Measurements from ENCODE around the gene SH2D5.

Gene SH2D5

DNA sequence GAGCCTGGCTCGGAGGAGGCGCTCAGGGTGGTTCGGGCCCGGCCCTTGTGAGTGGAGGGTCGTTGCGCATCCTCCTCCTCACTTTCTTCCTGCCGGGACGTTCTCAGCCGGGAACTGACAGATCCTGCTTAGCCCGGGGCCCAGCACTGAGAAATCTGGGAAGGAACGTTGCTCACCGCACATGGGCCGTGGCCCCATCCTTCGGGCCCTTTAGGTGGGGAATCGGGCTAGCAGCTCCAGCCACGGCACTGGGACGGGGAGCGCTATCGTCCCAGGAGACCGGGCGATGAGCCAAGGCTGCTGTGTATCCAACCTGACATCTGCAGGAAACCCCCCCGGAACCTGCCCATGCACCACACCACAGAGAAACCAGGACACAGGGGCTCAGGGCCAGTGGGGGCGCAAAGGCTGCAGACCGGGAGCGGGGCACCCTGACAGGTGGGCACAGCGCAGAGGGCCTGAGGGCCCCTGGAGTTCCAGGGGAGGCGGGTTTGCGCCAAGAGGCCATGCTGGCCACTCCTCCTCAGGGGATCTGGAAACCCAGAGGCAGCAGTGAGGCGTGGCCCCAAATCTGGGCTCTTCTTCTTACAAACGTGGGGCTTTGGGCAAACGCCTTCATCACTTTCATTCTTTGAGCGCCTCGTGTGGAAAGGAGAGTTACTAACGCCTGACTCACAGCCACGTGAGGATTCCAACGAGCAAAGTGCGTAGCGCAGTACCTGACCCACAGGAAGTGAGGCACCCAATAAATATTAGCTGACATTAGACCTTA, at the start of gene SH2D5:
SH2D5 (minus strand) TSS at position 116 of the 772 bp plus-strand sequence. CDS start 4,659 bp downstream, outside the sequence.
- peak within 1 kb of the TSS; percentile 71 for H3K4me3 ChIP-seq (ENCODE audit: low read depth, low read length)

DNA sequence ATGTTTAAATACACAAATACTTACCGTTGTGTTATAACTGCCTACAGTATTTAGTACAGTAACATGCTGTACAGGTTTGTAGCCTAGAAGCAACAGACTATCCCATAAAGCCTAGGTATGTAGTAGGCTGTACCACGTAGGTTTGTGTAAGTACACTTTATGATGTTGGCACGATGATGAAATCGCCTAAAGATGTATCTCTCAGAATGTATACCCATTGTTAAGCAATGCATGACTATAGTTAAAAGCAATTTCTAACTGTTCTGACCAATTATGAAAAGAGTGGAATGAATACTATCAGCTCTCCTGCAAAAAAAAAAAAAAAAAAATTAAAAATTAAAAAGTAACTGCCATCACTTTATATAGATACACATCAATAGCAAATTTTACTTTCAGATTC, 43.2 kb upstream of the SH2D5 start:
- Histone ChIP-seq H3K4me1 (ENCODE audit: control insufficient read depth, insufficient read depth, low read length) (no peaks in the 10 kb centered on the region), H3K27me3 (ENCODE audit: control insufficient read depth, insufficient read depth, low read length) (no peaks in the 10 kb centered on the region), H3K27ac (ENCODE audit: low read depth, low read length) (no peak overlapping the region), H3K4me3 (ENCODE audit: low read depth, low read length) (no peak overlapping the region), H3K9ac (ENCODE audit: low read depth, low read length) (no peak overlapping the region), H3K9me3 (ENCODE audit: control insufficient read depth, insufficient read depth, low read length) (no peaks in the 10 kb centered on the region), H3K36me3 (ENCODE audit: control insufficient read depth, insufficient read depth, low read length) (peaks cover 95% of the 10 kb centered on the region)

More for the DNA sequence above, at the start of gene SH2D5:
- Histone ChIP-seq H3K9ac (ENCODE audit: low read depth, low read length) (no peak within 1 kb of the TSS), H3K27me3 (ENCODE audit: control insufficient read depth, insufficient read depth, low read length) (peaks cover 49% of the 10 kb centered on the region), H3K27ac (ENCODE audit: low read depth, low read length) (peak within 1 kb of the TSS; percentile 6), H3K36me3 (ENCODE audit: control insufficient read depth, insufficient read depth, low read length) (peaks cover 4% of the 10 kb centered on the region; the same call in 1 of the 2 replicates), H3K4me1 (ENCODE audit: control insufficient read depth, insufficient read depth, low read length) (peaks cover 26% of the 10 kb centered on the region), H3K9me3 (ENCODE audit: control insufficient read depth, insufficient read depth, low read length) (no peaks in the 10 kb centered on the region)

DNA sequence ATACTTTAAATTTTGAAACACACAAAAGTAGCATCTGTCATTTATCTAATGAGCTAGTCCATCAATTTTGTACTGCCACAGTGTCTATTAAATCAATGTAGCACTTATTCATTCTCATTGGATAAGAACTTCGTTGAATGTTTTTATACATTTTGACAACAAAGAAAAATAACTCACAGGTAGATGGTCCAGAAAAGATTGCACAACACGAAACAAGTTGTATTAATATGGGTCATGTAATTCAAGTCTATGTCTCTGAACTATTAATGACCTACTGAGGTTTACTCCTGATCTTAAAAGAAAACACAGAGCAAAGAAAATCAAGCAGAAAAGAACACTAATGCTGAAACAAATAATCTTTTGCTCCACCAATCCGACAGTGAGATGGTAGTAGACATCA, 39.3 kb upstream of the SH2D5 start:
- Histone ChIP-seq H3K9me3 (ENCODE audit: control insufficient read depth, insufficient read depth, low read length) (no peaks in the 10 kb centered on the region), H3K36me3 (ENCODE audit: control insufficient read depth, insufficient read depth, low read length) (peaks cover 99% of the 10 kb centered on the region), H3K27ac (ENCODE audit: low read depth, low read length) (no peak overlapping the region), H3K4me3 (ENCODE audit: low read depth, low read length) (no peak overlapping the region), H3K9ac (ENCODE audit: low read depth, low read length) (no peak overlapping the region), H3K27me3 (ENCODE audit: control insufficient read depth, insufficient read depth, low read length) (no peaks in the 10 kb centered on the region), H3K4me1 (ENCODE audit: control insufficient read depth, insufficient read depth, low read length) (no peaks in the 10 kb centered on the region)

DNA sequence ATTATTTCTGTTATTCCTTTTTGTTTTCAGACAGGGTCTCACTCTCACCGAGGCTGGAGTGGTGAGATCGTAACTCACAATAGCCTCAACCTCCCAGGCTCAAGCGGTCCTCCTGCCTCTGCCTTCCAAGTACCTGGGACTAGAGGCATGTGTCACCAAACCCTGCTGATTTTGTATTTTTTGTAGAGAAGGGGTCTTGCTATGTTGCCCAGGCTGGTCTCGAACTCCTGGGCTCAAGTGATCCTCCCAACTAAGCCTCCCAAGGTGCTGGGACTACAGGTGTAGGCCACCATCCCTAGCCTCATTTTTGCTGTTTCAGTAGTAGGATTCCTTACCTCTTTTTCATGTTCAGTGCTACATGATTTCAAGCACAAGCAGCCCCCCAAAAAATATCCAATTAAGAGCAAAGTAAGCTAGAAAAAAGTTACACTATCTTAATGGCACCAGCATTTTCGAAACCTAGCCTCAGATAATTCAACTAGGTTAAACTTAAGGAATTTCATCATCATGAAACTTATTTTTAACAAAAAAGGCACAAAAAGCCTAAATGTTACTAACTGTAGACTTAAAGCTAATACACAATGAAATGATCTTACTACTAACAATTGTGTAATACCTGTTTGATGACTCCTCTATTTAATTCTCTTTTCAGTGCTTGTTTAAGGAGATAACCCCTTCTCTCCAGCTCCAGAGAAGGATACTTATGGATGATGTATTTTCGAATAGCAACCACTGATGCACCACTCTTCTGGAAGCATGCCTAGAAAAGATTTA, 38.0 kb upstream of the SH2D5 start:
- H3K9me3 ChIP-seq (ENCODE audit: control insufficient read depth, insufficient read depth, low read length) = no peaks in the 10 kb centered on the region
- H3K4me3 ChIP-seq (ENCODE audit: low read depth, low read length) = no peak overlapping the region
- H3K4me1 ChIP-seq (ENCODE audit: control insufficient read depth, insufficient read depth, low read length) = no peaks in the 10 kb centered on the region
- H3K27me3 ChIP-seq (ENCODE audit: control insufficient read depth, insufficient read depth, low read length) = no peaks in the 10 kb centered on the region
- peaks cover 99% of the 10 kb centered on the region for H3K36me3 ChIP-seq (ENCODE audit: control insufficient read depth, insufficient read depth, low read length)
- H3K9ac ChIP-seq (ENCODE audit: low read depth, low read length) = no peak overlapping the region
- H3K27ac ChIP-seq (ENCODE audit: low read depth, low read length) = no peak overlapping the region

DNA sequence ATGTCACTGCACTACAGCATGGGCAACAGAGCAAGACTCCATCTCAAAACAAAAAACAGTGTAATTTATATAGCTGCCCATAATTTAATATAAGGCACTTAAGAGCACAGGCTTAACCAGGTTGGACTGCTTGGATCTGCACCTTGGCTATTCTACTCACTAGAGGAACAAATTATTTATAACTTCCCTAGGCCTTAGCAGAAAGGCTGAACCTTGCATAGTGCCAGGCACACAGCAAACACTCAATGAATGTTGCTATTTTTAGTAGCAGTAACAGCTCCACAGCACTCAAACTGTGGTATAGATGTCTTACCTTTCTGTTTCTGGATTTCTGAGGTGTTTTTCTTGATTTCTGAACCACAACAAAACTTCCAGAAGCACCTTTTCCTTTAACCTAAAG, 34.8 kb upstream of the SH2D5 start:
- H3K4me3 ChIP-seq (ENCODE audit: low read depth, low read length) = no peak overlapping the region
- H3K9ac ChIP-seq (ENCODE audit: low read depth, low read length) = no peak overlapping the region
- H3K4me1 ChIP-seq (ENCODE audit: control insufficient read depth, insufficient read depth, low read length) = peaks cover 16% of the 10 kb centered on the region; the same call in 1 of the 2 replicates
- H3K27ac ChIP-seq (ENCODE audit: low read depth, low read length) = no peak overlapping the region
- H3K27me3 ChIP-seq (ENCODE audit: control insufficient read depth, insufficient read depth, low read length) = no peaks in the 10 kb centered on the region
- H3K36me3 ChIP-seq (ENCODE audit: control insufficient read depth, insufficient read depth, low read length) = peaks cover 99% of the 10 kb centered on the region
- H3K9me3 ChIP-seq (ENCODE audit: control insufficient read depth, insufficient read depth, low read length) = no peaks in the 10 kb centered on the region

DNA sequence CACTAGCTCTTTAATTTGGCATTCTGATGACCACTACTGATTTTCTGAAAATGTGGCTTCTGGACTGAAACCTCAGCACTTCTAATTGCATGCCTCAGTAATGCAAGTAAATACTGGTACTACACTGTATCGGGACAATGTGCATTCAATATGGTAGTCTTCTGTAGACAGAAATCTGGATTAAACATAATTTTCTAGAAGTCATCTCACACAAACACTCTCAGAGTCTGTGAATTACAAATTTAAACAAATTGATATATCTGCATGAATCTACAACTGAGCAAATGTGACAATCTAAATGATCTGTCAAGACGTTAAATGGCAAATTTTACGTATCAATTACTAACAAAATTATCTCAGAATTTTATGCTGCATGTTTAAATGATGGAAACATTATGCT, 30.9 kb upstream of the SH2D5 start:
- H3K27ac ChIP-seq (ENCODE audit: low read depth, low read length) = no peak overlapping the region
- no peak overlapping the region for H3K9ac ChIP-seq (ENCODE audit: low read depth, low read length)
- H3K4me3 ChIP-seq (ENCODE audit: low read depth, low read length) = no peak overlapping the region
- H3K9me3 ChIP-seq (ENCODE audit: control insufficient read depth, insufficient read depth, low read length) = no peaks in the 10 kb centered on the region
- H3K36me3 ChIP-seq (ENCODE audit: control insufficient read depth, insufficient read depth, low read length) = peaks cover 95% of the 10 kb centered on the region
- H3K4me1 ChIP-seq (ENCODE audit: control insufficient read depth, insufficient read depth, low read length) = peaks cover 18% of the 10 kb centered on the region; the same call in 1 of the 2 replicates
- no peaks in the 10 kb centered on the region for H3K27me3 ChIP-seq (ENCODE audit: control insufficient read depth, insufficient read depth, low read length)

DNA sequence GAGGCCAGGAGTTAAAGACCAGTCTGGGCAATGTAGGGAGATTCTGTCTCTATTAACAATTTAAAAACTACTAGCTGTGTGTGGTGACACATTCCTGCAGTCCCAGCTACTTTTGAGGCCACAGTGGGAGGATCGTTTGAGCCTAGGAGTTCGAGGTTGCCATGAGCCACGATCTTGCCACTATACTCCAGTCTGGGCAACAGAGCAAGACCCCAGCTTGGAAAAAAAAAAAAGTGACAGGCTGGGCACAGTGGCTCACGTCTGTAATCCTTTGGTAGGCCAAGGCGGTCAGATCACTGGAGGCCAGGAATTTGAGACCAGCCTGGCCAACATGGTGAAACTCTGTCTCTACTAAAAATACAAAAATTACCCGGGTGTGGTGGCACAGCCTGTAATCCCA, 27.8 kb upstream of the SH2D5 start:
- Histone ChIP-seq H3K36me3 (ENCODE audit: control insufficient read depth, insufficient read depth, low read length) (peaks cover 93% of the 10 kb centered on the region), H3K9me3 (ENCODE audit: control insufficient read depth, insufficient read depth, low read length) (no peaks in the 10 kb centered on the region), H3K4me3 (ENCODE audit: low read depth, low read length) (no peak overlapping the region), H3K27ac (ENCODE audit: low read depth, low read length) (no peak overlapping the region), H3K27me3 (ENCODE audit: control insufficient read depth, insufficient read depth, low read length) (no peaks in the 10 kb centered on the region), H3K4me1 (ENCODE audit: control insufficient read depth, insufficient read depth, low read length) (peaks cover 18% of the 10 kb centered on the region; the same call in 1 of the 2 replicates), H3K9ac (ENCODE audit: low read depth, low read length) (no peak overlapping the region)

DNA sequence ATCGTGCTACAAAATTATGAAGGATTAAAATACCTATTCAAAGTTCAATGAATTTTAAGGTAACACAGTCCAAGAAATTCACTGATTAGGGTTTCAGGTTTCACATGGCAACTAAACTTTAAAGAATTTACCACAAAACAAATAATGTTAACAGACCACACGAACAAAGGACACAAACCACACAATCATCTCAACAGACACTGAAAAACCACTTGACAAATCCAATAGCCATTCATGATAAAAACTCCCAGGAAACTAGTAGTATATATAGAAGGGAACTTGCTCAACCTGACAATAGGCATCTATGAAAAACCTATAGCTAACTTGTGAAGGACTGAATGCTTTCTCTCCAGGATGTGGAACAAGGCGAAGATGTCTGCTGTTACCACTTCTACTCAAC, 21.1 kb upstream of the SH2D5 start:
- no peak overlapping the region for H3K27ac ChIP-seq (ENCODE audit: low read depth, low read length)
- peaks cover 74% of the 10 kb centered on the region for H3K36me3 ChIP-seq (ENCODE audit: control insufficient read depth, insufficient read depth, low read length)
- H3K9me3 ChIP-seq (ENCODE audit: control insufficient read depth, insufficient read depth, low read length) = no peaks in the 10 kb centered on the region

DNA sequence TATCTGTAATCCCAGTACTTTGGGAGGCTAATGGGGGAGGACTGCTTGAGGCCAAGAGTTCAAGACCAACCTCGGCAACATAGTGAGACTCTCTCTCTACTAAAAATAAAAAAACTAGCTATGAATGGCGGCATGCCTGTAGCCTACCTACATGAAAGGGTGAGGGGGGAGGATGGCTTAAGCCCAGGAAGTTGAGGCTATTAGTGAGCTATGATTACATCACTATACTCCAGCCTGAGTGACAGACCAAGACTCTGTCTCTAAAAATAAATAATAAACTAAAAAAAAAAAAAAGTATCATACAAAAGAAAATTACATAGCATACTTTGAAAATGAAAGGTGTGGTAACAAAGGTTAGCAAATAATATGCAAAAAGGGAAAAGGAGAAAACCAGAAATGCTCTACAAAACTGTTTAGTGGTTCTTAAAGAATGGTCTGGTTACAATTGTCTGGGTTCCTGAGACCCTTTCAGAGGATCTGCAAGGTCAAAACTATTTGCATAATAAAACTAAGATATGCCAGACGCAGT, 19.0 kb upstream of the SH2D5 start:
- H3K27ac ChIP-seq (ENCODE audit: low read depth, low read length) = no peak overlapping the region
- H3K9ac ChIP-seq (ENCODE audit: low read depth, low read length) = no peak overlapping the region
- H3K4me1 ChIP-seq (ENCODE audit: control insufficient read depth, insufficient read depth, low read length) = no peaks in the 10 kb centered on the region
- H3K27me3 ChIP-seq (ENCODE audit: control insufficient read depth, insufficient read depth, low read length) = no peaks in the 10 kb centered on the region
- H3K9me3 ChIP-seq (ENCODE audit: control insufficient read depth, insufficient read depth, low read length) = no peaks in the 10 kb centered on the region
- H3K36me3 ChIP-seq (ENCODE audit: control insufficient read depth, insufficient read depth, low read length) = peaks cover 77% of the 10 kb centered on the region
- no peak overlapping the region for H3K4me3 ChIP-seq (ENCODE audit: low read depth, low read length)

More for the DNA sequence above, 21.1 kb upstream of the SH2D5 start:
- no peak overlapping the region for H3K9ac ChIP-seq (ENCODE audit: low read depth, low read length)
- no peak overlapping the region for H3K4me3 ChIP-seq (ENCODE audit: low read depth, low read length)
- no peaks in the 10 kb centered on the region for H3K4me1 ChIP-seq (ENCODE audit: control insufficient read depth, insufficient read depth, low read length)
- H3K27me3 ChIP-seq (ENCODE audit: control insufficient read depth, insufficient read depth, low read length) = no peaks in the 10 kb centered on the region

DNA sequence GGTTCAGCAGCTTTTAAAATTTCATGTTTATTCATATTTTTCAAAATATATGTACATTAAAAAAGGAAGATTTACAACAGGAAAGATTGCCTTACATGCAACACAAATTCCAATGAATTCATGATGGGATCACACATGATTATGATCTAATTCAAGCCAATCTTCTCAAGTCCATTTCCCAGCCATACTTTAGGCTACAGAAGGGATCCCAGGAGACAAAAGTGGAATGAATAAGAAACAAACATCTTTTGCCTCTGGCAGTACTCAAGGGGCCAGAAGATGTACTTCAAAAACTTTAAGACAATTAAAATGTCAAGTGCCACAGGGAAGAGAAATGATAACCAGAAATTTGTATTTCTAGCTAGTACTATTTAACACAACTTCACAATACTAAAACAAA, 10.2 kb upstream of the SH2D5 start:
- Histone ChIP-seq H3K9ac (ENCODE audit: low read depth, low read length) (no peak overlapping the region), H3K27ac (ENCODE audit: low read depth, low read length) (no peak overlapping the region), H3K4me3 (ENCODE audit: low read depth, low read length) (no peak overlapping the region), H3K27me3 (ENCODE audit: control insufficient read depth, insufficient read depth, low read length) (no peaks in the 10 kb centered on the region), H3K9me3 (ENCODE audit: control insufficient read depth, insufficient read depth, low read length) (no peaks in the 10 kb centered on the region), H3K36me3 (ENCODE audit: control insufficient read depth, insufficient read depth, low read length) (peaks cover 93% of the 10 kb centered on the region), H3K4me1 (ENCODE audit: control insufficient read depth, insufficient read depth, low read length) (no peaks in the 10 kb centered on the region)

DNA sequence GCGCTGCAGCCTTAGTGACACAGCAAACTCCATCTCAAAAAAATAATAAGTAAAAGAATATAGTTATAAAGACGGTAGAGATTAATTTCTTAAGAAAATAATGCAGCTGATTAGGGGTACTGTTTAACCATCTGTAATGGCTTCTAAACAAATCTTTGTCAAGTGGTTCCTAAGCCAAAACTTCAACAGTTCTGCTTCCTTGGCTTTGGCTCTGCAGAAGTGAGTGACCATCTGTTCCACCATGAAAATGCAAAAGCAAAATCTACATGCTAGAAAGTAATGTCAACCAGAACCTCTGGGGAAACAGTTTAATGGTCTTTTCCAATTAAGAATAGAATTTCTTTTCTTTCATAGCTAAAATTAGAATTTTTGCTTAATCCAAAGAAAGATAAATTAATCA, 8.3 kb upstream of the SH2D5 start:
- Histone ChIP-seq H3K4me1 (ENCODE audit: control insufficient read depth, insufficient read depth, low read length) (no peaks in the 10 kb centered on the region), H3K9ac (ENCODE audit: low read depth, low read length) (no peak overlapping the region), H3K27me3 (ENCODE audit: control insufficient read depth, insufficient read depth, low read length) (no peaks in the 10 kb centered on the region), H3K27ac (ENCODE audit: low read depth, low read length) (no peak overlapping the region), H3K4me3 (ENCODE audit: low read depth, low read length) (no peak overlapping the region), H3K9me3 (ENCODE audit: control insufficient read depth, insufficient read depth, low read length) (no peaks in the 10 kb centered on the region), H3K36me3 (ENCODE audit: control insufficient read depth, insufficient read depth, low read length) (peaks cover 78% of the 10 kb centered on the region)
